Endodermal cell (in vitro differentiated cells): ENCODE measurements around the gene ZDHHC4. TPM values are rescaled to one million over a fixed set of nuclear protein-coding genes. Genes with fewer than 3 reads are reported as not detected.

ENCODE experiments used
- DNase-seq: peaks from one replicate; pipeline ENCODE4 v3.0.0-alpha.2; 2017
- H3K27ac ChIP-seq: 2 replicates; pipeline ENCODE4 v1.5.1; 2013; ENCODE audit warnings: mild to moderate bottlenecking, low read depth, low read length, moderate library complexity
- H3K27me3 ChIP-seq: 2 replicates; pipeline ENCODE4 v1.6.1; 2013; ENCODE audit warnings: mild to moderate bottlenecking, low read length, moderate library complexity; ENCODE audit not compliant: insufficient read depth, control insufficient read depth, poor library complexity, severe bottlenecking
- H3K36me3 ChIP-seq: 2 replicates; pipeline ENCODE4 v1.7.0; 2013; ENCODE audit warnings: mild to moderate bottlenecking, low read length, moderate library complexity; ENCODE audit not compliant: control insufficient read depth, insufficient read depth
- H3K4me1 ChIP-seq: one replicate; pipeline ENCODE4 v1.7.0; 2013; ENCODE audit warnings: low read length; ENCODE audit not compliant: control insufficient read depth, insufficient read depth
- H3K4me3 ChIP-seq: 2 replicates; pipeline ENCODE4 v1.5.1; 2013; ENCODE audit warnings: mild to moderate bottlenecking, low read length, moderate library complexity
- H3K9ac ChIP-seq: 2 replicates; pipeline ENCODE4 v1.6.1; 2013; ENCODE audit warnings: mild to moderate bottlenecking, low read length, moderate library complexity; ENCODE audit not compliant: poor library complexity, severe bottlenecking; ENCODE audit errors: extremely low read depth
- H3K9me3 ChIP-seq: 2 replicates; pipeline ENCODE4 v1.6.1; 2013; ENCODE audit warnings: mild to moderate bottlenecking, low read length, moderate library complexity; ENCODE audit not compliant: control insufficient read depth
- H3K27ac Mint-ChIP-seq: 2 replicates; pipeline ENCODE4 v1.8.0; 2020; ENCODE audit warnings: mixed read lengths
- H3K27me3 Mint-ChIP-seq: 2 replicates; pipeline ENCODE4 v1.8.0; 2021; ENCODE audit warnings: mild to moderate bottlenecking, mixed read lengths; ENCODE audit not compliant: insufficient read depth
- H3K36me3 Mint-ChIP-seq: 2 replicates; pipeline ENCODE4 v1.8.0; 2020; ENCODE audit warnings: low read depth, mixed read lengths
- H3K4me1 Mint-ChIP-seq: 2 replicates; pipeline ENCODE4 v1.8.0; 2020; ENCODE audit warnings: mixed read lengths
- H3K4me3 Mint-ChIP-seq: 2 replicates; pipeline ENCODE4 v1.8.0; 2020; ENCODE audit warnings: mild to moderate bottlenecking, moderate library complexity, mixed read lengths
- H3K9me3 Mint-ChIP-seq: 2 replicates; pipeline ENCODE4 v1.8.0; 2020; ENCODE audit warnings: mild to moderate bottlenecking, mixed read lengths
- WGBS, 2 experiments: methylation state at CpG; one replicate each; pipeline versions ENCODE4 v1.1.5 to v1.1.7; 2013; ENCODE audit warnings: missing lambda C conversion rate in 2 of 2, mixed read lengths in 1 of 2; ENCODE audit not compliant: insufficient coverage in 1 of 2, insufficient read length in 1 of 2; 5-methylcytosine and 5-hydroxymethylcytosine counted together
- total RNA-seq, 2 donors: library from RNA; stranded (reverse); fragmentation: NEBNext Ultra II Directional in 1 of 2; extraction: Animal tissue kit (Norgen Biotek cat#: 25700) in 1 of 2; gene quantifications; 2 replicates in 1 of 2; 3 replicates in 1 of 2; pipeline ENCODE4 v1.2.1, GENCODE V29; 2021
- TF ChIP-seq, protein P1 (sequence below): fragments of 200-600 bp; sonication (generic); conservative IDR thresholded peaks from 2 replicates; pipeline ENCODE4 v1.5.0; 2021; ENCODE audit warnings: antibody characterized with exemption, mild to moderate bottlenecking

ZDHHC4 gene
- total RNA-seq, 2 donors from 2014 or later: 79.1 to 85.6 TPM

DNA sequence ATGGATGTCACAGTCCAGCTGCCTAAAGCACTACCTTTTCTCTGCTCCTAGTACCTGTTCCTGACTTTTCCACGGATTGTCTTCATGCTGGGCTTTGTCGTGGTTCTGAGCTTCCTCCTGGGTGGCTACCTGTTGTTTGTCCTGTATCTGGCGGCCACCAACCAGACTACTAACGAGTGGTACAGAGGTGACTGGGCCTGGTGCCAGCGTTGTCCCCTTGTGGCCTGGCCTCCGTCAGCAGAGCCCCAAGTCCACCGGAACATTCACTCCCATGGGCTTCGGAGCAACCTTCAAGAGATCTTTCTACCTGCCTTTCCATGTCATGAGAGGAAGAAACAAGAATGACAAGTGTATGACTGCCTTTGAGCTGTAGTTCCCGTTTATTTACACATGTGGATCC is 11.3 kb downstream of the ZDHHC4 start:
- peaks cover 9% of the 10 kb centered on the region for H3K4me1 Mint-ChIP-seq
- Histone ChIP-seq H3K27me3 (no peaks in the 10 kb centered on the region), H3K9ac (no peak overlapping the region), H3K4me1 (no peaks in the 10 kb centered on the region), H3K27ac (no peak overlapping the region), H3K9me3 (no peaks in the 10 kb centered on the region), H3K36me3 (peaks cover 33% of the 10 kb centered on the region), H3K4me3 (no peak overlapping the region)
- no peaks in the 10 kb centered on the region for H3K9me3 Mint-ChIP-seq
- WGBS, 2 experiments: 89 to 98% methylated on average over 9 of the region's 9 CpGs
- no peak overlapping the region for H3K4me3 Mint-ChIP-seq
- H3K27me3 Mint-ChIP-seq: no peaks in the 10 kb centered on the region
- H3K27ac Mint-ChIP-seq: no peak overlapping the region
- TF ChIP-seq, protein P1, sequence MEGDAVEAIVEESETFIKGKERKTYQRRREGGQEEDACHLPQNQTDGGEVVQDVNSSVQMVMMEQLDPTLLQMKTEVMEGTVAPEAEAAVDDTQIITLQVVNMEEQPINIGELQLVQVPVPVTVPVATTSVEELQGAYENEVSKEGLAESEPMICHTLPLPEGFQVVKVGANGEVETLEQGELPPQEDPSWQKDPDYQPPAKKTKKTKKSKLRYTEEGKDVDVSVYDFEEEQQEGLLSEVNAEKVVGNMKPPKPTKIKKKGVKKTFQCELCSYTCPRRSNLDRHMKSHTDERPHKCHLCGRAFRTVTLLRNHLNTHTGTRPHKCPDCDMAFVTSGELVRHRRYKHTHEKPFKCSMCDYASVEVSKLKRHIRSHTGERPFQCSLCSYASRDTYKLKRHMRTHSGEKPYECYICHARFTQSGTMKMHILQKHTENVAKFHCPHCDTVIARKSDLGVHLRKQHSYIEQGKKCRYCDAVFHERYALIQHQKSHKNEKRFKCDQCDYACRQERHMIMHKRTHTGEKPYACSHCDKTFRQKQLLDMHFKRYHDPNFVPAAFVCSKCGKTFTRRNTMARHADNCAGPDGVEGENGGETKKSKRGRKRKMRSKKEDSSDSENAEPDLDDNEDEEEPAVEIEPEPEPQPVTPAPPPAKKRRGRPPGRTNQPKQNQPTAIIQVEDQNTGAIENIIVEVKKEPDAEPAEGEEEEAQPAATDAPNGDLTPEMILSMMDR: no peak
- DNase-seq: no peak
- H3K36me3 Mint-ChIP-seq: peaks cover 62% of the 10 kb centered on the region

DNA sequence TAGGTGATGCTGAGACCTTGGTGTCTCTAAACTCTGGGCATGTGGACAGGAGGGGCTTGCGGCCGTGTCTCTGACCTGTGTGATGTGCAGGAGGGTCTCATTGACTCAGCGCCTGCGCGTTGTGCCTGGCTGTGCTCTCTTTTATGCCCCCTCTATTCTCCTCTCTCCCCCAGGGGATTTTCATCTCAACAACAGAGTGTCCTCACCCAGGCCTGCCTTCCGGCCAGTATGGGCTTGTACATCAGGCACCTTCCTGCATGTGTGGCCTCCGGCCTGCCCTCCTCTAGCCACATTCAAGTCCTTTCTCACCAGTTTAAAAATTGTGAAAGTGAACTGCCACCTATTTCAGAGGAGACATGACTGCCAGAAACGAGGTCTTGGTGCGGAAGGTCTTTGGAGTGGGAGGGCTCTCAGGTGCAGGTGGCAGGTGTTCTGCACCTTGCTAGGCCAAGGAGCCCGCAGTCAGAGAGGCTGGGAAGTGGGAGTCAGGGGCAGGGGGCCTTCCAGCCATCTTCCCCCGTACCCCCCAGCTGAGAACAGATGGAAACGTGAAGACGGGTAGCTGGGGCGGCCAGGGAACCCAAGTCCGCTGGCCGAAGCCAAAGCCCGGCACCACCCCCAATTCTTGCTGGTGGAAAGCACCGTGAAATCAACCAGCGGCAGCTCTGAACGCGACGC is 12.0 kb downstream of the ZDHHC4 start:
- peaks cover 9% of the 10 kb centered on the region for H3K4me1 Mint-ChIP-seq
- no peaks in the 10 kb centered on the region for H3K9me3 Mint-ChIP-seq
- peaks cover 60% of the 10 kb centered on the region for H3K36me3 Mint-ChIP-seq
- peaks cover 37% of the 10 kb centered on the region for H3K36me3 ChIP-seq
- no peak overlapping the region for H3K27ac ChIP-seq
- no peak for DNase-seq
- H3K27me3 ChIP-seq: no peaks in the 10 kb centered on the region
- H3K9me3 ChIP-seq: no peaks in the 10 kb centered on the region
- H3K27me3 Mint-ChIP-seq: no peaks in the 10 kb centered on the region
- peak overlapping the region; percentile 67 for H3K4me3 Mint-ChIP-seq
- H3K27ac Mint-ChIP-seq: peak overlapping the region; percentile 19
- no peak overlapping the region for H3K9ac ChIP-seq
- no peak overlapping the region for H3K4me3 ChIP-seq
- TF ChIP-seq, protein P1: no peak
- 55 to 72% methylated on average over 11 to 22 of the region's 22 CpGs for WGBS, 2 experiments
- H3K4me1 ChIP-seq: no peaks in the 10 kb centered on the region

DNA sequence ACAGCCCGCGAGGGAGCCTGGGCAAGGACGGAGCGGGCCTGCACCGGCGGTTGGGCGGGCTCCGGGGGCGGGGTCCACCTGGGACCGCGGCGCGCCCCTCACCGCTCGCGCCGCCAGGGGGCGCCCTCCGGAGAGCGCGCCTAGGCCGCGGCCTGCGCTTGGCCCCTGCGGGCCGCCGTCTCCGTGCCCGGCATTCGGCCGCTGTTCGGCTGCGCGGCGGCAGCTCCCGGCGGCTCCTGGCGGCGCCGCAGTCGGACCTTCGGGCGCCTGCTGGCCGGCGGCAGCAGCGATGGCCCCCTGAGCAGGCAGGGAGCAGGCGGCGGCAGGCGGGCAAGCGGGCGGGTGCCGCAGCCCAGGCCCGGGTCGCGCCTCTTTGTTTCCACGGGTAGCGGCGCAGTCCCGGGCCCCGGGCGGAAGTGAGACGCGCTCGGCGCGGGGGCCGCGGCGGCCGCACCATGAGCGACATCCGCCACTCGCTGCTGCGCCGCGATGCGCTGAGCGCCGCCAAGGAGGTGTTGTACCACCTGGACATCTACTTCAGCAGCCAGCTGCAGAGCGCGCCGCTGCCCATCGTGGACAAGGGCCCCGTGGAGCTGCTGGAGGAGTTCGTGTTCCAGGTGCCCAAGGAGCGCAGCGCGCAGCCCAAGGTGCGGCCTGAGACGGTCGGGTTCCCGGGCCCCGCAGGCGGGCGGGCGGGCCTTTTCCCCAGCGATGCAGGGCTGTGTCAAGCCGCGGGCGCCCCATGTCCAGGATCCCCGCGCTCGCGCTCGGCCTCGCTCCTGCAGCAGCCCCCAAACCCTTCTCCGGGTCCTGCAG is 12.8 kb downstream of the ZDHHC4 start, which contains the start of gene INTS15:
Gene INTS15, plus strand, starts transcription at position 193 of the 816 bp plus-strand sequence. Its CDS starts 263 bp downstream, at position 456.
- peaks cover 9% of the 10 kb centered on the region for H3K4me1 Mint-ChIP-seq
- H3K36me3 ChIP-seq: peaks cover 39% of the 10 kb centered on the region
- no peaks in the 10 kb centered on the region for H3K4me1 ChIP-seq
- peak within 1 kb of the TSS; percentile 88 for H3K4me3 ChIP-seq
- WGBS, 2 experiments: 0% methylated on average over 51 to 107 of the region's 107 CpGs
- H3K27me3 ChIP-seq: no peaks in the 10 kb centered on the region
- DNase-seq: peak; percentile 91
- peaks cover 59% of the 10 kb centered on the region for H3K36me3 Mint-ChIP-seq
- H3K9ac ChIP-seq: peak within 1 kb of the TSS; percentile 78
- TF ChIP-seq, protein P1: peak; percentile 88
- no peaks in the 10 kb centered on the region for H3K27me3 Mint-ChIP-seq
- peak within 1 kb of the TSS; percentile 67 for H3K4me3 Mint-ChIP-seq
- no peaks in the 10 kb centered on the region for H3K9me3 Mint-ChIP-seq
- H3K27ac ChIP-seq: peak within 1 kb of the TSS; percentile 84
- H3K27ac Mint-ChIP-seq: peak within 1 kb of the TSS; percentile 19
- no peaks in the 10 kb centered on the region for H3K9me3 ChIP-seq
